NCI-H1417 treated with DMSO at 0.1 percent for 48 hours (cell line): ENCODE measurements around the gene DCAF15.
"Not testable (repeated sequence)": the region's sequence is repeated elsewhere in the genome, so short reads cannot be mapped to it uniquely, and the experiment has no call there.

Experiments used
- DNase-seq: peaks from one replicate; lab custom pipeline; 2025; lab: John Stamatoyannopoulos, UW

The DCAF15 gene

DNA sequence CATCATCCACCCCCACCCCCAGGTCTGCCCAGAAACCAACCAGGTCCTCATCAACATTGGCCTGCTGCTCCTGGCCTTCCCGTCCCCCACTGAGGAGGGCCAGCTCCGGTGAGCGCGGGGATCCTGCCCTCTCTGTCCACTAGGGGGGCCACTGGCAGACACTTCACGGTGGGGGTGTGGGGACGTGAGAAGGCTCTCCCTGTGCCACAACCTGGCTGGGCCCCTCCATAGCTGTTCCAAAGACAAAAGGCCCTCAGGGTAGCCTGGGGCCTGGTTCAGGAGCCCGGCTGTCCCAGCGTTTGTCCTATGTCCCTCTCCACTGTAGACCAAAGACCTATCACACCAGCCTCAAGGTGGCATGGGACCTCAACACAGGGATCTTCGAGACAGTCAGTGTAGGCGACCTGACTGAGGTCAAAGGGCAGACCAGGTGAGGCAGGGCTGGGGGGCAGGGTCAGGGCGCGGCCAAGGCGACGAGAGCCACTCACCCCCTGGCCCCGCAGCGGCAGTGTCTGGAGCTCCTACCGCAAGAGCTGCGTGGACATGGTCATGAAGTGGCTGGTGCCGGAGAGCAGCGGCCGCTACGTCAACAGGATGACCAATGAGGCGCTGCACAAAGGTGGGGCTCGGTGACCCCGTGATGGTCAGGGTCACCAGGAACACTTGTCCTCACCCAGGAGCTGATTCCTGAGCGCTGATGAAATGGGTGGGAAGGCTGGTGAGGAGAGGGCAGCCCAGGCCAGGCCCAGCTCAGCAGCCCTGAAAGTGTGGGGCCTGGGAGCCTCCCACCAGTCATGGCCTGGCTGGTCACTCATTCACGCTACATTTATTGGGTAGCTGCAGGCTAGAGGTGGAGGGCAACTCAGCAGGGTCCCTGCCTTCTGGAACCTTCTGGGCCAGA, 7.9 kb downstream of the DCAF15 start:
- no peak for DNase-seq

DNA sequence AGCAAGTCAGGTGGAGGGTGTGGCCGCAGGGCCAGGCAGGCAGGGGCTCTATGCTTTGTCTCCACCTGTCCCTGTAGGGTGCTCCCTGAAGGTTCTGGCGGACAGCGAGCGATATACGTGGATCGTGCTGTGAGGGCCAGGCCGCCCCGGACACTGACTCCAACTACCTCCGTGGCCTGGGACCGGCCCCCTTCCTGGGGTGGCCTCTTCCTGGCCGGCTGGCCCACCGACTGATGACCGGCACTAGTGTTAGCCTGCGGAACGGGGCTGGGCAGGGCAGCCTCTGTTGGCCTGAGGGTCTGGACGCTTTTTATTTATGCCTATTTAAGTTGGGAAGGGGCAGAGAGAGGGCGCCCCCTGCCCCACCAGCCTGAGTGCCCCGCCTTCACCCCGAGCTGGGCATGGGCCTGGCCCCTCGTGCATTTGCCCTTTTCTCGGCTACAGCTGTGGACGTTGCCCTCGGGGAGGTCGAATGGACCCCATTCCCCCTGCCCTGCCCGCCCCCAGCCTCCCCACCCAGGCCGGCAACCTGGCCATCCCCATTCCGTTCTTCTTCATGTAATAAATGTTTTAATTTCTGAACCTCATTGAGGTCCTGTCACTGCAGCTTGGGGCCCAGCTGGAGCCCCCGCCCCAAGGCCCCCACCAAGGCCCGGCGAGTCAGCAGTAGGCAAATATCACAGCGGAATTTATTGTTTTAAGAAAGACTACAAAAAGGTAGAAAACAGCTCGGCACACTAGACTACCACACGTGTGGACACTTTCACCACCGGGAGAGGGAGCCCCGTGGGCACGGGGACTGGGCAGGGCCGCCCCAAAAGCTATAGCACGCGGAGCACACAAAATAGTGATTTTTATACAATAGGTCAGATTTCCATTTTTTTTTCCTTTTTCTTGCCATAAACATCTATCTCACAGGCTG, 8.8 kb downstream of the DCAF15 start:
- no peak for DNase-seq

DNA sequence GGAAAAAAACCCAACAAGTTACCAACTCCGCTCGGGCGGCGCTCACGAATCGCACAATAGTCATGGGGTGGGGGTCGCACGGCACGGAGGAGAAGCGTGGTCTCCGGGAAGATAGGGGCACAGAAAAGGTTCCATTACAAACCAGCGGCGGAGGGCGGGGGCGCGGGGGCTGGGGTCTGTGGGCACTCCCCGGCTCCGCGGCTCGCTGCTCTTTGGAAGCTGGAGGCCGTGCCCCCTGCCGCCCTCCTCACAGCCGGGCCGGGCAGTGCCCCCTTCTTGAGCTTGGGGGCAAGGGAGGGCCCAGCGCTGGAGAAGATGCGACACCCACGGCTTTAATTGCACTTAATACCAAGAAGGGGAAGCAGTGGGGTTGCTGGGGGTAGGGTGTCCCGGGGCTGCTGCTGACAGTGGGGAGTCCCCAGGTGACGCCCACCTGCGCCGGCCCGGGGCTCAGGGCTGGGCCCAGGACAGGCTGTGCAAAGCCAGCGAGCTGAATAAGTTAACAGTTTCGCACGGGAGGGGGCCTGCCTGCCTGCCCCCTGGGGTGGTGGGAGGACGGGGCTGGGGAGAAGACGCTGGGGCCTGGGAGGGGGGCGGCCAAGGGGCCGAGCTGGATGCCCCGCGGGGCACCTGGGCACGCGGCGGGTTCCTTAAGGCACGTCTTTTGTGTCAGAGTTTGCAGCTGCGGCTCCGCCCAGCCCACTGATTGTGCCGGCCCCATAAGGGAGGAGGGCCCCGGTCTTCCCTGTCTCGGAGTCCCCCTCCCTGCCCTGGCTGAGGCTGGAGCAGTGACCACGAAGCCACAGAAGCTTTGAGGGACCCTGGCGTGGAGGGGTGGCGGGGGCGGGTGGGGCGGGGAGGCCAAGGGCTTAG, 9.8 kb downstream of the DCAF15 start:
- DNase-seq = no peak

DNA sequence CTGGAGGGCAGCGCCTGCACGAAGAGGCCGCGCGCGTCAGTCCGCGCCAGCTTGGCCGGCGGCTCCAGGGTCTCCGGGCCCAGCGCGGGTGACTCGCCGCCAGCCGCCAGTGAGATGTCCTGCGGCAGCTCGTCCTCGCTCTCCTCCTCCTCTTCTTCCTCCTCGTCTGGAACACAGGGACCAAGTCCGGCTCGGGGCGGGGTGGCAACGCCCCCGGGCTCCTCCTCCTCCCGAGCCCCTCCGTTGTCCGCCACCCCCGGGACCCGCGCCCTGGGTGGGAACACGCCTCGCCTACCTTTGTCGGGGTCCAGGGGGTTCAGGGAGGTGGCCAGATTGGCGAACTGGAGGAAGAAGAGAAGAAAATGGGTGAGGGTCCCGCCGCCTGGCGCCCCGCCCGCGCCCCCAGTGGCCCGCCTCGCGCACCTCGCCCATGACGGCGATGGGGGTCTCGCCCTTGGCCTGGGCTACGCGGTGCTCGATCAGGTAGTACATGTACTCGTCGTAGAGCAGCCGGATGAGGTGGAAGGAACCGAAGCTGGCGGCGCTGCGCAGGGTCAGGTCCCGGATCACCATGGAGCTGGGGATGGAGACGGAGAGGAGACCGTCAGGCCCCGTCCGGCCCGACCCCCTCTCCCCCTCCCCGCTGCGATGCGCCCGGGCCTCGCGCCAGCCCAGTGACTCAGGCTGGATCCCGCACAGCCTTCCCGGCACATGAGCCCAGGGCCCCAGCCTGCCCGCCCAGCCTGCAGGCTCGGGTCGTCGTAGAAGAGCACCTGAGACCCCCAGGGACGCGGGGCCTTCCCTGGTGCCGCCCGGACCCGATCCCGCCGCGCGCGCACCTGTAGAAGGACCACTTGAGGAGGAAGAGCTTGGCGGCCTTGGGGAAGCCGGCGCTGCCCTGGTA, 10.6 kb downstream of the DCAF15 start:
- no peak for DNase-seq

DNA sequence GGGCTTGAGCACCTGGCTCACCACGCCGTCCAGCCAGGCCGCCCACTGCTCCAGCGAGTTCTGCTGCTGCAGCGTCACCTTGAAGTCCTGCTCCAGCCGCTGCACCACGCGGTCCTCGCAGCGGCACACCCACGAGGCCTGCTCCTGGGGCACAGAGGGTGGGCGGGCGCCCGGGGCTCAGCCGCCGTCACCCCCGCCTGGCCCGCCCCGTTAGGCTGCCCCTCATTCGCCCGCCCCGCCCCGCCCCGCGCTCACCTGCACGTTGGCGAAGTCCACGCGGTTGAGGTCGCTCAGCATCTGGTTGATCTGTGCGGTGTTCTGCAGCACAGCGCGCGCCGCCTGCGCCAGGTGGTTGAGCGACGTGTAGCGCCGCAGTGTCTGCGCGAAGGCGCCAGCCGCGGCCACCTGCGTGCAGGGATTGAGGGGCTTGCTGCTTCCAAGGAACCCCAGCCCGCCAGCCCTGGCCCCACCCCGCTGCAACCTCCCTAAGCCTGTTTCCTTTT, 11.3 kb downstream of the DCAF15 start:
- no peak for DNase-seq

DNA sequence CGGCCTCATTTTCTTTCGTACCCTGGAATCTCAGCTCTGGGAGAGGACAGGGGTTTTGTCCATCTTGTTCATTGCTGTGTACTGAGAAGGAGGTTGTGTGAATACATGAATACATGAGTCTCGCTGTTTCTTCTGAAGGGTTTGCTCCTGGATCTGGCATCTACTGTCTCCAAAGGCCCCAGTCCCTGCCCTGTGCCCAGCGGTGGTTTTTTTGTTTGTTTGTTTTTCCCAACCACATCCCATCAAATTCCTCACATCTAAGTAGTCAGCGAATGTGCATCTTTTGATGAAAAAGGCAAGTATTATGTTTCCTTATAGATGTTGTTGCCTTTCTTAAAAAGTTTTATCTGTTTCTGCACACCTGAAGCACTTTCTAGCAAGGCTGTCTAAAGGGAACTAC, 12.5 kb downstream of the DCAF15 start:
- no peak for DNase-seq

DNA sequence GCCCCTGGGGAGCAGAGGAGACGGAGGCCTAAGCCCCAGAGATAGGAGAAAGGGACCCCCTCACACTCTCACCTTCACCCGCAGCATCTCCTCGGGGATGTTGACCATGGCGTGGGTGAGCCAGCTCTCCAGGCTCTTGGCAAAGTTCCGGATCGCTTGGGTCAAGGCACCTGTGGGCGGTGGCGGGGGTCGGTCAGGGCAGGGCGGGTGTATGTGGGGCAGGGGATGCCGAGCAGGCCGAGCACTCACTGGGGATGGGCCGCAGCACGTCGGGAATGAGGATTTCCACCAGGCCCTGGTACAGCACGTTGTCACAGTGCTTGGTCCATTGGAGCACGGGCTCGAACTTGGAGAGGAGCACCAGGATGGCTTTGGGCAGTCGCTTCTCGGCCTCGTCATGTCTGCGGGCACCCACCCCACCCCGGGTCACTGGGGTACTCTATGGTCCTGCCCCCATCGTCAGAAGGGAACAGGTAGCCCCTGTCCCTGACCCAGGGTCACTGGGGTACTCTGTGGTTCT, 13.1 kb downstream of the DCAF15 start:
- no peak for DNase-seq

DNA sequence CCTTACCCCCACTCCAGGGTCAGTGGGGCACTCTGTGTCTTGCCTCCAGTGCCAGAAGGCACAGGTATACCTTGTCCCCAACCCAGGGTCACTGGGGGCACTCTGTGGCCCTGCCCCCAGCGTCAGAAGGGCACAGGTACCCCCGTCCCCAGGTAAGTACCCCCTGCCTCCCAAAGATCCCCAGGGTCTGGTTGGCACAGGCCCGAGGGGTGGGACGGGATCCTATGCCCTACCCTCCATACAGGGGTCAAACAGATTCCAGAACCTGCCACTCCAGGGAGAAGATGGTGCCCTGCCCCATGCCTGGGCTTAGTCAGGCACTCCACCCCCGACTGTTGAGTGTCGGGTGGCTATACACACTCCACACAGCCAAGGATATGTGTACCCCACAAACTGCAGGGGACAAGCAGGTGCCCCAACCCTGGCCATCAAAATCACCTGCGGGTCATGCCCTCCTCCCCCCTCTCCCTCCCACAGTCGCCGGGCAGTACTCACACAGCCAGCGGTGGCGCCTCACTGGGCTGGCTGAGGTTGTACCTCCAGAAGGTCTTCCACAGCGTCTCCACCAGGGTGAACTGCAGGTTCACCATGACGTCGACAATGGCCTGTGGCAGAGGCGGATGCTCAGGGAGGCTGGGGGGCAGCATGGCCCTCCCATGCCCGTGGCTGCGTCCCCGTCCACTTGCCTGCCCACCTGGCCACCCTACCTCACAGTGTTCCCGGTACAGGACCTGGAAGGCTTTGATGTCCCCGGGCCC, 13.8 kb downstream of the DCAF15 start:
- no peak for DNase-seq

DNA sequence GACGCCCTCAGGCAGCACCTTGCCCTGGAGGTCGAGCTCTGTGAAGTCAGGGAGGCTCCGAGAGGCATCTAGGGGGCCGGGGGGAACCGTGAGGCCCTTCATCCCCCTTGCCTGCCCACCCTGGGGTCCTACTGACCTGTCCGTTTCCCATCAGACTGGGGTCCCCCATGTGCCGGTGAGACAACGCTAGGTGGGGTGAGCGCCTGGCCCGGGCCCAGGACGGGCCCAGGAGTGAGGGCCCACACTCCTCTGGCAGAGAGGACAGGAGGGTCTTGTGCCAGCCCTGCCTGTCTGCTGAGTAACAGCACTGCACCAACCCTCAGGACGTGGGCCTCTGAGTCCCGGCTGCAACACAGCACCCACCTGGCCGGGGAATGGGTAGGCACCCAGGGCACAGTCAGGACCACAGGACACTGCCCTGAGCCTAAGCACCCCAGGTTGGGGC, 14.4 kb downstream of the DCAF15 start:
- DNase-seq = no peak

DNA sequence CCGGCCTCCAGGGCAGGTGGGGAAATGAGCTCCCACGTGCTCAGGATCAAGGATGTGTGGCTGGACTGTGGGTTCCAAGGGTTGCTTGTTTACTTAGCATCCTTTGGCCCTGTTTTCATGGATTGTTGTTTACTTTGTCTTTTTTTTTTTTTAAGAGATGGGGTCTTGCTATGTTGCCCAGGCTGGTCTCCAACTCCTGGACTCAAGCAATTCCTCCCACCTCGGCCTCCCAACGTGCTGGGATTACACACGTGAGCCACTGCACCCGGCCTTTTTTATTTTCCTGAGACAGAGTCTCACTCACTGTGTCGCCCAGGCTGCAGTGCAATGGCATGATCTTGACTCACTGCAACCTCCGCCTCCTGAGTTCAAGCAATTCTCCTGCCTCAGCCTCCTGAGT, 14.9 kb downstream of the DCAF15 start:
- DNase-seq = not testable (repeated sequence)

DNA sequence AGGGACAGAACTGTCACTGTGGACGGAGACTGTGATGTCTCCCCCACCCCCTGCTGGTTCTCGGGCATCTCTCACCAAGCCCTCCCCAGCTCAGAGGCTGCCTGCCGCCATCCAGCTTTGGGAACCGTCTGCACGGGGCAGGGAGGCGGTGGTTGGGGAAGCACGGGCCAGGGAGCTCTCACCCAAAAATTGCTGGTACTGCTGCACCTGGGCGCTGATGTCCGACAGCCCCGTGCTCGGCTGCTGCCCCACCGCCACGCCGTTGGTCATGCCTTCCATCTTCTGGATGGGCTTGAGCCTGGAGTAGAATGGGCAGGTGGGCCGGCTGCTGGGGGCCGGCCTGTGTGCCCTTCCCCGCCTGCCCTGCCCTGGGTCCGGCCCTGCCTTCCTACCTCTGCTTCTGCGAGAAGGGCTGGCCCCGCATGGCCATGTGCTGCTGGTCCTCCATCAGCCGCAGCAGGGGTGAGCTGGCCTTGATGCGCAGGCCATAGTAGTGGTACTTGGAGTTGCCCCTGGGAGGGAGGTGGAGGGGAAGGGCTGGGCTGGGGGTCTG, 16.1 kb downstream of the DCAF15 start:
- DNase-seq = no peak

DNA sequence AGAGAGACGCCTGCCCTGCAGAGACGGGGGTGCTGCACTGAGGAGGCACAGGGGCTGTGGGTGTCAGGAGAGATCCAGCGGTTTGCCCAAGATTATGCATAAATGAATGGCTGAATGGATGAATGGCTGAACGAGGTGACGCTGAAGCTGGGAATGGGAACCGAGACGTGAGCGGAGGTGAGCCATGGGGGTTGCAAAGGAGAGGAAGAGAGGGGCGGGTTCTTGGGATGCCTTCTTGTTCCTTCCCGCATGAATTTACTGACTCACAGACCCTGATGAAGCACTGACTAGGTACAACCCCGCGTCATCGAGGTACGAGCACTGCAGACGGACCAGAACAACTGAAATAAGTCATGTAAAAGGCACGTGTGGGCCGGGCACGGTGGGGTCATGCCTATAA, 16.7 kb downstream of the DCAF15 start:
- DNase-seq = no peak

DNA sequence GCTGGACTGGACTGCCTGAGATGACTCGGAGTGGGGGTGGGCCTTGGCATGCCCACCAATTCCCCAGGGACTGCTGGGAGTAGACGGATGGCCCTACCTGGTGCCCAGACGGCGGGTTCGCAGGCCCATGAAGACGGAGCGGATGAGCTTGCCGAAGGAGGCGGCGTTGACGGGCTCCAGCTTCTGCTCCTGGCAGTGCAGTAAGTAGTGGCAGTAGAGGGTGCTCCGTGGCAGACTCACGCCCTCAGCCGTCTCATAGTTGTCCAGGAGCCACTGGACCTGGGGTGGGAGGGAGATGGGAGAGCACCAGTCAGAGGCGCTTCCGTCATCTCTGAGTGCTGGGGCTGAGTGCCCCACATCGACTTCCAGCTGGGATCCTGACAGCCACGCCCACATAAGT, 17.6 kb downstream of the DCAF15 start:
- DNase-seq = no peak

DNA sequence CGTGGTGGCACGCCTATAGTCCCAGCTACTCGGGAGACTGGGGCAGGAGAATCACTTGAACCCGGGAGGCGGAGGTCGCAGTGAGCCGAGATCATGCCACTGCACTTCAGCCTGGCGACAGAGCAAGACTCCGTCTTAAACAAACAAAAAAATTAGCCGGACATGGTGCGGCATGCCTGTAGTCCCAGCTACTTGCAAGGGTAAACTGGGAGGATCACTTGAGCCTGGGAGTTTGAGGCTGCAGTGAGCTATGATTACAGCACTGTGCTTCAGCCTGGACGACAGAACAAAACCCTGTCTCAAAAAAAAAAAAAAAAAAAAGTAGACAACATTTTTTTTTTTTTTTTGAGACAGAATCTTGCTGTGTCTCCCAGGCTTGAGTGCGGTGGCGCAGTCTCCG, 19.6 kb downstream of the DCAF15 start:
- DNase-seq = not testable (repeated sequence)

DNA sequence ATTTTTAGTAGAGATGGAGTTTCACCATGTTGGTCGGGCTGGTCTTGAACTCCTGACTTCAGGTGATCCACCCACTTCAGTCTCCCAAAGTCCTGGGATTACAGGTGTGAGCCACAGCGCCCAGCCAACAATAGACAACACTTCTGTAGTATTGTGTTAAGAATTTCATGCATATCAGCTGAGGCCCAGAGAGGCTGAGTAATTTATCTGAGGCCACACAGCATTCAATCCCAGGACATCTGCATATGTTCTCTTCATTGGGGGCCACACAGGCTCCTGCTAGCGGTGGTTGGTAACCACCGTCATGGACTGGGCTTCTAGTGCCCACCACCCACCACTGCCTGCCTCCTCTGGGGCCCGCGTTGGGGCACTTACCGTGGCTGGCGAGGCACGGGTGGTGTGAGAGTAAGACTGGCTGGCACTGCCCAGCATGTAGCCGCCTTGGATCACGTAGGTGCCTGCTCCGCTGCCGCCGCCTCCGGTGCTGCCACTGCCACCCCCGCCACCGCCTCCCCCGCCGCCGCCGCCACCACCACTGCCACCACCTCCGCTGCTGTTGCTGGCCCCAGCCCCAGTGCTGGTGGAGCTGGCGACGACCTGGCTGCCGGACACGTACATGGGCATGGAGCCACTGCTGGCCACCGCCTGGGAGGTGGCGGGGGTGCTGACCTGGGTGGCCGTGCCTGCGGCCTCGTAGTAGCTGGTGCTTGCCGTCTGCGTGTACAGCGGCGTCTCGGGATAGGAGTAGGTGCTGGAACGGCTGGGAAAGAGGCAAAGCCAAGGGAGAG, 20.3 kb downstream of the DCAF15 start:
- no peak for DNase-seq

DNA sequence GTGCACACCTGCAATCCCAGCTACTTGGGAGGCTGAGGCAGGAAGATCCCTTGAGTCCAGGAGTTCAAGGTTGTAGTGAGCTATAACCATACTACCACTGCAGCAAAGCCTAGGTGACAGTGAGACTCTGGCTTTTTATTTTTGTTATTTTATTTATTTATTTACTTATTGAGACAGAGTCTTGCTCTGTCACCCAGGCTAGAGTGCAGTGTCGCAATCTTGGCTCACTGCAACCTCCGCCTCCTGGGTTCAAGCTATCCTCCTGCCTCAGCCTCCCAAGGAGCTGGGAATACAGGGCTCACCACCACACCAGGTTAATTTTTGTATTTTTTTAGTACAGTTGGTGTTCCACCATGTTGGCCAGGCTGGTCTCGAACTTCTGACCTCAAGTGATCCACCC, 21.2 kb downstream of the DCAF15 start:
- DNase-seq = not testable (repeated sequence)

DNA sequence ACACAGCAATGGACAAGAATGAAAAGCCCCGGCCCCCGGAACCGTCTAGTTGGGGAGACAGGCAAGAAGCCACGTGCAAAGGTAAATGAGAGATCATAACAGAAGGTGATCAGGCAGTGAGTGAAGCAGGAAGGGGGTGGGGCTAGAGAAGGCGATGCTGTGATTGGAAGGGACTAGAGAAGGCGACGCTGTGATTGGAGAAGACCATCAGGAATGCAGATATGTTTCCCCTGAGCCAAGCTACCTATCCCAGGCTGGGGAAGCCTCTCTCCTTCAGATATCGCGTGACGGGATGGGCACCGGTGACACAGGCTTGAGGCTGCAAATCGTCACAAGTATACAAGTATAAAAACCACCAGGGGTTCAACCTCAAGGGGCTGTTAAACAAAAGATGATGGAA, 21.8 kb downstream of the DCAF15 start:
- DNase-seq = no peak

DNA sequence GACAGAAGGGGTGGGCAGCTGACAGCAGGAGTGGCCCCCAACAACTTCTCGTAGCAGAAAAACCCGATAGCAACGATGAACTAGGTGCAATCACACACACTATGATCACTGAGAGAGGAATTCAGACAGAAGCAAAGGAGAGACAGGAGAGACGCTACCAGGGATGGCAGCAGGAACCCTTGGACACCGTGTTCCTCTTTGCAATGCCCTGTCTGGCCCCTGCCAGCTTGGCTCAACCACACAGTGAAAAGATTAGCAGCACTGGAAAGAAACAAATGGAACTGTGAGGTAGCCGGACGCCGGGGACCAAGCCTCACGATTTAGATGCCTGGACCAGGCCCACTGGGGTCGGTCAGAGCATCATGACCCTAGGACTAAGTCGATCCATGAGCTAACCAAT, 23.6 kb downstream of the DCAF15 start:
- DNase-seq = no peak

DNA sequence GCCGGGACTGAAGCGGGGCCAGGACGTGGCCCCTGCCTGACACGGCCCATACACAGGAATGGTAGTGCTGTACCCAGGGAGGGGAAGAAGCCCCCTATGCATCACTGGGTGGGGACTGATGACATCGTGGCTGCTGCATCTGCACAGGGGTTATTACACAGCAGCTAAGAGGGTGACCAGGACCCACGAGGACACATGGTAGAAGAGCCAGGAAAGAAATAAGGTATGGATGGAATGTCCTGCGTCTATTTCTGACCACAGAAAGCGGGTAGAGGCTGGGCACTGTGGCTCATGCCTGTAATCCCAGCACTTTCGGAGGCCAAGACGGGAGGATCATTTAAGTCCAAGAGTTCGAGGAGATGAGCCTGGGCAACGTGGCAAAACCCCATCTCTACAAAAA, 24.1 kb downstream of the DCAF15 start:
- DNase-seq = no peak
